ENCODE measurements around the gene MED31. TPM values are rescaled to one million over a fixed set of nuclear protein-coding genes. Genes with fewer than 3 reads are reported as not detected.

MED31 gene
- total RNA-seq, 1 donor from 2014 or later, result 17.4 TPM

- peaks cover 27% of the 10 kb centered on the region for H3K36me3 ChIP-seq
- TF ChIP-seq CTCF (IDR thresholded peaks at IDR 0.05), result no peak
- no peak for DNase-seq
- no peak overlapping the region for H3K4me3 ChIP-seq
- H3K9me3 ChIP-seq, result no peaks in the 10 kb centered on the region
- peaks cover 28% of the 10 kb centered on the region for H3K4me1 ChIP-seq
- H3K27ac ChIP-seq, result no peak overlapping the region
- ATAC-seq, result no peak
- intact Hi-C loops (cut with DNase I), result no loop called here
- no peaks in the 10 kb centered on the region for H3K27me3 ChIP-seq (ENCODE audit: low read depth)
Measured at GRCh38 chr17:6637458-6637840, 14.0 kb downstream of the MED31 start.

- H3K4me3 ChIP-seq, result no peak overlapping the region
- H3K27me3 ChIP-seq (ENCODE audit: low read depth), result no peaks in the 10 kb centered on the region
- no peak for ATAC-seq
- no peak for DNase-seq
- no peaks in the 10 kb centered on the region for H3K9me3 ChIP-seq
- peaks cover 22% of the 10 kb centered on the region for H3K4me1 ChIP-seq
- TF ChIP-seq CTCF (IDR thresholded peaks at IDR 0.05), result no peak
- intact Hi-C loops (cut with DNase I), result no loop called here
- no peak overlapping the region for H3K27ac ChIP-seq
- peaks cover 31% of the 10 kb centered on the region for H3K36me3 ChIP-seq
Measured at GRCh38 chr17:6636616-6637457, 14.6 kb downstream of the MED31 start.

GRCh38 chr17:6636105-6636504 is 15.3 kb downstream of the MED31 start:
- no peak overlapping the region for H3K4me3 ChIP-seq
- no peak for TF ChIP-seq CTCF (IDR thresholded peaks at IDR 0.05)
- no peaks in the 10 kb centered on the region for H3K9me3 ChIP-seq
- no peak for ATAC-seq
- intact Hi-C loops (cut with DNase I), result no loop called here
- no peaks in the 10 kb centered on the region for H3K27me3 ChIP-seq (ENCODE audit: low read depth)
- no peak overlapping the region for H3K27ac ChIP-seq
- H3K36me3 ChIP-seq, result peaks cover 39% of the 10 kb centered on the region
- H3K4me1 ChIP-seq, result peaks cover 16% of the 10 kb centered on the region
- no peak for DNase-seq

- H3K27me3 ChIP-seq (ENCODE audit: low read depth), result no peaks in the 10 kb centered on the region
- peaks cover 2% of the 10 kb centered on the region for H3K4me1 ChIP-seq
- peaks cover 46% of the 10 kb centered on the region for H3K36me3 ChIP-seq
- intact Hi-C loops (cut with DNase I), result no loop called here
- no peak overlapping the region for H3K27ac ChIP-seq
- H3K9me3 ChIP-seq, result no peaks in the 10 kb centered on the region
- TF ChIP-seq CTCF (IDR thresholded peaks at IDR 0.05), result no peak
- no peak for ATAC-seq
- DNase-seq, result no peak
- no peak overlapping the region for H3K4me3 ChIP-seq
Measured at GRCh38 chr17:6633263-6633662, 18.1 kb downstream of the MED31 start.

GRCh38 chr17:6632530-6632929 is 18.9 kb downstream of the MED31 start:
- no peaks in the 10 kb centered on the region for H3K4me1 ChIP-seq
- ATAC-seq (no peak), DNase-seq (no peak)
- no peaks in the 10 kb centered on the region for H3K9me3 ChIP-seq
- H3K36me3 ChIP-seq, result peaks cover 53% of the 10 kb centered on the region
- no peaks in the 10 kb centered on the region for H3K27me3 ChIP-seq (ENCODE audit: low read depth)
- intact Hi-C loops (cut with DNase I), result no loop called here
- H3K27ac ChIP-seq, result no peak overlapping the region
- no peak overlapping the region for H3K4me3 ChIP-seq
- no peak for TF ChIP-seq CTCF (IDR thresholded peaks at IDR 0.05)
